Retinal pigment epithelial cell (primary cell): ENCODE measurements around the gene SH2B3.

Experiments
- DNase-seq: peaks from one replicate; pipeline ENCODE4 v3.0.0-alpha.2; 2010; ENCODE audit warnings: low read depth
- H3K4me3 ChIP-seq: 2 replicates; pipeline ENCODE4 v1.5.1; 2011; ENCODE audit warnings: mild to moderate bottlenecking, low read length, control low read depth, moderate library complexity
- TF ChIP-seq, protein P1 (sequence below): conservative IDR thresholded peaks from 2 replicates; pipeline ENCODE4 v1.5.1; 2011; ENCODE audit warnings: low read depth, low read length, control low read depth, inconsistent platforms

SH2B3 gene

DNA sequence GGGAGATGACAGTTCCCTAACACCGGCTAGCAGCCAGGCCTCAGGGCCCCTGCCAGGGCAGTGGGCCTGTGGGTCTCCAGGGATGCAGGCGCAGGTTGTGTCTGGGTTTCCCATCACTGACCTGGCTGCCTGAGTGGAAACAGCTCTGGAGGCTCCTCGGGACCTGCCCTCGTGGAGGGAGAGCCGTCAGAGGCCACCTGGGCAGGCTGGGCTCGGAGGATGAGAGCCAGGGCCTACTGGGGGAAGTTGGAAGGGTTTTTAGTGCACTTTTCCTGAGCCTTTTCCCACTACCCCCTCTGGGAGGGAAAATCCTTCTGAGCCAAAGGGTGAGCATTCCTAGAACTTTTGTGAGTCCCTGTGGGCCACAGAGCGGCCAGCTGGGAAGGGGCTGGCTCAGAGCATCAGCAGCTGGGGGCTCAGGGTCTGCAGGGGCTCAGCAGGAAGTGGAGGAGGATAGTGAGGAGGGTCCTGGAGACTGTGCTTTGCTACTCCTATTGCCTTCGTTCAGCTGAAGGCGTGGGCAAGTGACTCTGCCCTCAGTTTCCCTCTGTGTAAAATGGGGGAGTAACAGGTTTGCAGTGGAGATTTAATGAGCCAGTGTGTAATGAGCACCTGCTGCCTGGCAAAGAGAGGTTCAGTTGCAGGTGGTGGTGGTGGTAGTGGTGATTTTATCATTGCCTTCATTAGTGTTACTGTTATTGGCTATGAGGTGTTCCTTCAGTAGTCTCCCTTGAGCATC, 1.8 kb downstream of the SH2B3 start:
- TF ChIP-seq, protein P1, sequence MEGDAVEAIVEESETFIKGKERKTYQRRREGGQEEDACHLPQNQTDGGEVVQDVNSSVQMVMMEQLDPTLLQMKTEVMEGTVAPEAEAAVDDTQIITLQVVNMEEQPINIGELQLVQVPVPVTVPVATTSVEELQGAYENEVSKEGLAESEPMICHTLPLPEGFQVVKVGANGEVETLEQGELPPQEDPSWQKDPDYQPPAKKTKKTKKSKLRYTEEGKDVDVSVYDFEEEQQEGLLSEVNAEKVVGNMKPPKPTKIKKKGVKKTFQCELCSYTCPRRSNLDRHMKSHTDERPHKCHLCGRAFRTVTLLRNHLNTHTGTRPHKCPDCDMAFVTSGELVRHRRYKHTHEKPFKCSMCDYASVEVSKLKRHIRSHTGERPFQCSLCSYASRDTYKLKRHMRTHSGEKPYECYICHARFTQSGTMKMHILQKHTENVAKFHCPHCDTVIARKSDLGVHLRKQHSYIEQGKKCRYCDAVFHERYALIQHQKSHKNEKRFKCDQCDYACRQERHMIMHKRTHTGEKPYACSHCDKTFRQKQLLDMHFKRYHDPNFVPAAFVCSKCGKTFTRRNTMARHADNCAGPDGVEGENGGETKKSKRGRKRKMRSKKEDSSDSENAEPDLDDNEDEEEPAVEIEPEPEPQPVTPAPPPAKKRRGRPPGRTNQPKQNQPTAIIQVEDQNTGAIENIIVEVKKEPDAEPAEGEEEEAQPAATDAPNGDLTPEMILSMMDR, result no peak
- no peak for DNase-seq
- H3K4me3 ChIP-seq, result peak overlapping the region; percentile 74

DNA sequence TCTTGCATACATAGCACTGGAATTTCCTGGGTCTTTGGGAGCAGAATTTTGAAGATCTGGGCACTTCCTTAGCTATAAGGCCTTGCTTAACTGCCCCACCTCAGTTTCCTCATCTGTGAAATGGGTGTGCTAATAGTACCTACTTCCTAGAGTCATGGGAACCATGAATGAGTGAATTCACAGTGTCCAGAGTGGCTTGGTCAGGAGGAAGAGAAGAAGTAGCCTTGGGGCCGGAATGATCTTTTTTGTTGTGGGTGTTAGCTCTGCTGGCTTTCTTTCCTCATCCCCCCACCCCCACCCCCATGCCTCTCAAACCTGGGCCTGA, 2.4 kb downstream of the SH2B3 start:
- H3K4me3 ChIP-seq, result no peak overlapping the region
- TF ChIP-seq, protein P1, result no peak
- no peak for DNase-seq

DNA sequence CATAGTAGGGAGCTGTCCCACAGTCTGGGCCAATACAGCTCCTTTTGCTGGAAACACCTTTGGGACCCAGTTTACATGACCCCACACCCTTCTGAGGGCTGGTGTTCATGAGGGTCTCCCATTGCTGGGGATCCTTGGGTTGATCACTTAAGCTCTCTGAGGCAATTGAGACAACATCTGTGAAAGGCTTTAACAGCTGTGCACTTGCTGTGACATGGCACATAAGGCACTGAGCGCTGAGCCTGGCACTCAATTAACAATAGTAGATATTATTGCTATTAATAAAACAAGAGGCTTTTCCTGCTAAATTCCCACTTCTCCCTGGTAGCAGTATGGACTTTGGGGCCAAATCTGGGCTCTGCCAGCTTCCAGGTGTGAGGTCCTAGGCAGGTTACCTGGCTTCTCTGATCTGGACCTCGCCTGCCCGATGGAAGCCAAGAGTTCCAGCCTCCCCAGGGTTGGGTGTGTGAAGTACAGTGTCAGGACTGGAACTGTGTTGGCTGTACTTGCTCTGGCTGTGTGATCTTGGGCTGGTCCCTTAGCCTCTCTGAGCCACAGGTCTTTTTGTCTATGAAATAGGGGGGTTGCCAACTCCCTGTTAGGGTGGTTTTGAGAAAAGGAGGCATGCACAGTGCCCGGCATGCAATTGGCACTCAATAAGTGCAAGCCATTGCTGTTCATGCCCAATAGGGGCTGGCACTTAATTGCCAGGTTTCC, 3.1 kb downstream of the SH2B3 start:
- no peak overlapping the region for H3K4me3 ChIP-seq
- DNase-seq, result no peak
- TF ChIP-seq, protein P1, result no peak

DNA sequence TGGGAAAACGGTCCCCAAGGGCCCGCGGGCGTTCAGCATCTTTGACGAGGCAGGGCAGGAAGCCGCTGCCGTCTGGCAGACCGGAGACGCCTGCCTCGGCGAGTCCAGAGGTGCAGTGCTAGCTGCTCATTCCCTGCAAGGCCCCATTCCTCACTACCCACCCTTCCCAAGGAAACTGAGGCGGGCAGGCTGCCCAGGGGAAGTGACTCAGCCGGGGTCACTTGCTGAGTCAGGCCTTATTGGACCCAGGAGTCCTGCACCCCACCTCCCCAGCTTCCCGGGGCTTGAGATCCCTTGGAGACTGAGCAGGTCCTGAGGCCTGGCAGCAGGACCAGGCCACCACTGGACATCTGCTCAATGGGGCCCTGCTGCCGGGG, 3.7 kb downstream of the SH2B3 start:
- TF ChIP-seq, protein P1, result no peak
- DNase-seq, result no peak
- H3K4me3 ChIP-seq, result no peak overlapping the region

DNA sequence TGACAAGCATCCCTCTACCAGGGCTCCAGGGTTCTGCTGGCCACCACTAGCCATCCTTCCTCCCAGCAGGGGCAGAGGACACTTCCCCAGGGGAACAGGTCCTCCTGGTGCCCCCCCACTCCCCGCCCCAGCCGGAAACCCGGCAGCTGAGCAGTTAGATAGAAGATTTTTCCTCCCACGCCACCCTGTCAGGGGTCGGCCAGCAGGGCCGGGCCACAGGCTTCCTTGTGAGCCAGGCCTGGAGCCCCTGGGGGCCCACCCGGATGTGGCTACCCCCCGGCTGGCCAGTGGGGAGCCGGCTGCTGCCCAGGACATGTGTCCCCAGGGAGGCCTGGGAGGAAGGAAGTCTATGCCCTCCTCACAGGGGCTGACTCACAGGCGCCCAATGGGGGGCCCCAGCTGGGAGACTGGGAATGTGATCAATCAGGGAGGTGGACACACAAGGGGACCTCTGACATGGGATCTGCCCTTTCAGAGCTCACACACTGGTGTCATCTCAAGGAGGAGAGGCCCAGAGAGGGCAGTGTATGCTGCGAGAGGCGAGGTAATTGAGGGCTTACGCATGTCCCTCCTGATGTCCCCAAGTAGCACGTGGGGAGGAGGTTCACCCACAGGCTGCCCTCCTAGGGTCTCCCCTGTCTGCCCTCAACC, 4.2 kb downstream of the SH2B3 start:
- TF ChIP-seq, protein P1, result no peak
- DNase-seq, result no peak
- H3K4me3 ChIP-seq, result no peak overlapping the region

DNA sequence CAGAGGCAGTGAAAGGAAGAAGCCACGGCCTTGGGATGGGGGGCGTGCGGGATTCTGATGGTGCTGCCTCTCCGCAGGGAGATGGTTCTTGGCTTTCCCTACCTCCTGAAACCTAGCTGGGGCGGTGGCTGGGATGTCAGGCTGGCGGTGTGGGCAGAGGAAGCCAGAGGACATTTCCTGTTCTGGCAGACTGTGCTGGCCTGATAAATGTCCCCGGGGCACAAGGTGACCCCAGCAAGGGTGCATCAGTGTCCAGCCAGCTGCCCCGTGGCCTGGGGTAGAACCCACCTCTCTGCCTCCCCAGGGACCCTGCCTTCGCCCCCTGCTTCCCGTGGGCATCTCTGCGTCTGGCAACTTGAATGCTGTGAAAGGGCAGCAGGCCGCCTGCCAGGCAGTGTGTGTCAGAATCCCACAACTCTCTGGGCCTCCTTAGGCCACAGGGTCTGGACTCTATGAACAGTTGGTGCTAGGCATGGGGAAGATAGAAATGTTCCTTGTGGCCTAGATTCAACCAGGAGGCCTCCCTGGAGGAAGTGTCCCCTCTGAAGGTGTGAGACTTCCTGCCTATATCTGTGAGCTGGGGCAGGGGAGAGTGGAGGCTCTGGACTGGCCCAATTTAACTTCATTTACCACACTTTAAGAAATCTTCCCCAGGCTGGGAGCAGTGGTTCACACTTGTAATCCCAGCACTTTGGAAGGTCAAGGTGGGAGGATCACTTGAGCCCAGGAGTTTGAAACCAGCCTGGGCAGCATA, 4.9 kb downstream of the SH2B3 start:
- no peak for DNase-seq
- H3K4me3 ChIP-seq, result no peak overlapping the region
- TF ChIP-seq, protein P1, result no peak
